OCI-LY7 (cell line): ENCODE data around the gene ENO2.

Experiments used
- CTCF ChIP-seq: fragments of 200-600 bp; sonication (generic); conservative IDR thresholded peaks from 2 replicates; pipeline ENCODE4 v1.5.1; 2014; ENCODE audit warnings: mild to moderate bottlenecking, antibody characterized with exemption, low read length, moderate library complexity, mixed read lengths
- EZH2phosphoT487 ChIP-seq: fragments of 200-600 bp; sonication (generic); IDR thresholded peaks from 2 replicates; pipeline ENCODE4 v1.6.1; 2018; ENCODE audit warnings: low read depth, borderline replicate concordance, mild to moderate bottlenecking, mixed run types, antibody characterized with exemption, low read length, moderate library complexity, mixed read lengths

DNA sequence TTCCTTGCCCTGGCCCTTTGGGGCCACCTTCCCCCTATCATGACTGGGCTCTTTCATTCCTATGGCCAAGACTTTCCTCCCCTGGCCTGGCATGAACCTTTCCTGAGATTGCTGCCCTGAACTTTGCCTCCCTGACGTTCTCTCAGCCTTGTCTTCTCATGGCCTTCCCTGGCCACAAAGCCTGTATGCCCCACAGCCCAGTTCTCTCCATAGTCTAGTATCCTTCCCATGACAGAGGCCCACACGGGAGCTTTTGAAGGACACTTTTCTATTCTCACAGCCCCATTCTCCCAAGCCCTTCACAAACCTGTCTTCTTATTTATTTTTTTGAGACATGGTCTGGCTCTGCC lies 24.8 kb downstream of the ENO2 start:
- TF ChIP-seq CTCF, result no peak
- TF ChIP-seq EZH2phosphoT487, result no peak
